RWPE1 (cell line): Measurements from ENCODE around the gene LHFPL2.
A peak's percentile ranks its signal among the peaks of the same experiment; 100 is the strongest.

ENCODE experiments used
- CTCF ChIA-PET: fragments of 350-600 bp; sonication (Branson Sonifier 250); formaldehyde crosslinking; extraction: SDS; loops from one replicate; lab custom pipeline; 2021; lab: Yijun Ruan, JAX
- POLR2A ChIA-PET: fragments of 400-600 bp; formaldehyde crosslinking; extraction: SDS; loops from one replicate; lab custom pipeline; 2020; ENCODE audit warnings: antibody characterized with exemption; ENCODE audit not compliant: low non-redundant PET; lab: Yijun Ruan, JAX
- DNase-seq: peaks from one replicate; pipeline ENCODE4 v3.0.0; 2012; ENCODE audit warnings: low spot score
- H3K27ac ChIP-seq: fragments of 450-650 bp; 2 replicates; pipeline ENCODE4 v1.5.1; 2017
- TF ChIP-seq, protein P1 (sequence below): fragments of 450-650 bp; conservative IDR thresholded peaks from 2 replicates; pipeline ENCODE4 v1.5.1; 2017; ENCODE audit warnings: low read depth, mild to moderate bottlenecking

LHFPL2 gene

DNA sequence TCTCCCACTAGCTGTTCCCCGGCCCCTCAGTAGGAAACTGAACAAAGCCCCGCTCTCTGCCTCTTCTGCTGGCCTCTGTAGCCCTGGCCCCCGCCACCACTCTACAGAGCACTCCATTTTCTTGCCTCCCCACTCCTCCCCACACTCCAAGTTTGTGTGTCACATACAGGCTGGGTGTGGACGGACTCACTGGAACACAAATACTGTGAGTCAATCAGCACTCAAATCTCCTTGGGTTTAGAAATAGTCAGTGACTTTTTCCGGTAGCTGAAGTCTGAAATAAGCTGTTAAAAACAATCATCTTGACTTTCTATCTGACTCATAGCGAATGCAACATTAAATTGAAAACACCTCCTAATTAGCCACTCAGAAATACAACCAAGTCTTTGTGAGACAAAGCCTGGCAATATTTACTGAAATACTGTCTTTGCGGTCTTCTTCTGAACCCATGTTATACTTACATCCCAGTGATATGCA is 122.5 kb downstream of the LHFPL2 start:
- TF ChIP-seq, protein P1, sequence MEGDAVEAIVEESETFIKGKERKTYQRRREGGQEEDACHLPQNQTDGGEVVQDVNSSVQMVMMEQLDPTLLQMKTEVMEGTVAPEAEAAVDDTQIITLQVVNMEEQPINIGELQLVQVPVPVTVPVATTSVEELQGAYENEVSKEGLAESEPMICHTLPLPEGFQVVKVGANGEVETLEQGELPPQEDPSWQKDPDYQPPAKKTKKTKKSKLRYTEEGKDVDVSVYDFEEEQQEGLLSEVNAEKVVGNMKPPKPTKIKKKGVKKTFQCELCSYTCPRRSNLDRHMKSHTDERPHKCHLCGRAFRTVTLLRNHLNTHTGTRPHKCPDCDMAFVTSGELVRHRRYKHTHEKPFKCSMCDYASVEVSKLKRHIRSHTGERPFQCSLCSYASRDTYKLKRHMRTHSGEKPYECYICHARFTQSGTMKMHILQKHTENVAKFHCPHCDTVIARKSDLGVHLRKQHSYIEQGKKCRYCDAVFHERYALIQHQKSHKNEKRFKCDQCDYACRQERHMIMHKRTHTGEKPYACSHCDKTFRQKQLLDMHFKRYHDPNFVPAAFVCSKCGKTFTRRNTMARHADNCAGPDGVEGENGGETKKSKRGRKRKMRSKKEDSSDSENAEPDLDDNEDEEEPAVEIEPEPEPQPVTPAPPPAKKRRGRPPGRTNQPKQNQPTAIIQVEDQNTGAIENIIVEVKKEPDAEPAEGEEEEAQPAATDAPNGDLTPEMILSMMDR: no peak
- peak; percentile 55 for DNase-seq
- CTCF ChIA-PET: no interaction called here
- POLR2A ChIA-PET: no interaction called here
- peak overlapping the region; percentile 84 for H3K27ac ChIP-seq

DNA sequence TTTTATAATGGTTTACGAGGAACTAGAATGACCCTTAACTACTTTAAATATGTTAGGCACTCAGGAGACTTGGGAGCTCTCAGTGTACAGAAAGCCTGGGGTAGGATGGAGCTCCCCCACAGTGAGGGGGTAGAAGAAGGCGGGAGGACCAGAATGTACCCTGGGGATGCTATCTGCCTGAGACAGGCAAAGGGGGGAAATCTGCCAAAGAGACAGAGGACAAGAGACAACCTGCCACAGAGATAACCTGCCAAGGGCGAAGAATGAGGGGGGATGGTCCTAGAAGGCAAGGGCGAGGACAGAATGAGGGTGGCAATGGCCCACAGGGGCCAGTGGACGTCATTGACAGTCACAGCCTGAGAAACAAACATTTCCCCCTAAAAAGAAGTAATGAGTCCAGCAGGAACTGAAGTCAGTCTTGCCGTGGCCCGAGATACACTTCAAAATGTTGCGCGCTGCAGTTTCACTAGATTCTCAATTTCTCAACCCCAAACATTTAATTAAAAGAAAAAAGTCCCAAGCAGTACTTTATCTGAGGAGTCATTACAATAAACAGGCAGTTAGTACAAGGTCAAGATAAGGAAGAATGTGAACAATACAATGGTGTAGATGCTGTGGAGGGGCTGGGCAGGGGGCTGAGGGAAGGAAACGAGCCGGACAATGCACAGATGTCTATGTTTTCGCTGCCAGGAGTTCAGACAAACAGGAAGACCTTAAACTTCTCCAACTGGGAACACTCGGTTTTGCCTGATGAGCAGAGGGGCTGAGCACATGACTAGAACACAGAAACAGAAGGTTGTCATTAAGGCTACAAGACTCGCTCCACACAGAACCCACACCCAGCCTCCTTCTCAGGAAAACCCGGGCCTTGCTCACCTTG is 125.0 kb downstream of the LHFPL2 start:
- TF ChIP-seq, protein P1: no peak
- peak overlapping the region; percentile 19 for H3K27ac ChIP-seq
- no peak for DNase-seq
- POLR2A ChIA-PET: no interaction called here
- CTCF ChIA-PET: interaction anchor here (0.6 kb wide), 1 partner anchor 54 kb away, joined by 4 read pairs; no protein-coding TSS in a partner anchor

DNA sequence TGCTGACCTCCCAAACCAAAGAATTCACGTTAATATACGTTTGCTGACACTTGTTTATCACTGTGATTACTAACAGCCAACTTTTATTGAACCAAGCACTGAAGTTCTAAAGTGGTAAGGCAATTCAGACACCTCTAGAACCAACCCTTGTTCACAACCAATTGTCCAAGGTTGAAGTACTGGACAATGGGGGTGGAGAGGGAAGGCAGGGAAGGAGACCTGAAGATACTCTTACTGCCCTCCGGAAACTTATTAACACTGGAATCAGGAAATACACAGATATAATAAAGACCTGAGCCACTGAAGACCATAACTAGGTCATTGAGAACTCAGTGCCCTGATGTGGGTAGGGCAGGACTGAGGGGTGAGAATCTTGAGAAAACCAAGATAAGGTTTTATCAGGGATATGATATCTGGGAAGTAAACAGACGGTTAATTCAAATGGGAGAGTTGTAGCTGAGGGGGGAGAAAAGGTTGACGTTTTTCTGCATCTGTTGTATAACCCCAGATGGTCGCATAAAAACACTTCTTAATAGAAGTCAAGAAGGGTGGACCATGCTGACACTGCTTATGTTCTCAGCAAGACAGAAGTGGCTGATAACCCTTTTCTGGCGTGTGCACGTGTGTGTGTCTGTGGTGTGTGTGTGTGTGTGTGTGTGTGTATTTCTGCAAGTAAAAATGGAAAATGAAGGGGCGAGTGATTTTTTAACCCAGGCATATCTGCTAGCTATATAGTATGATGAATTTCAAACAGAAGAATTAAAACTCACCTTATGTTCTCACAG is 125.9 kb downstream of the LHFPL2 start:
- no peak overlapping the region for H3K27ac ChIP-seq
- CTCF ChIA-PET: interaction anchor here (0.6 to 1.5 kb wide), 3 partner anchors 51 to 95 kb away, joined by 3 to 4 read pairs (median 3); no protein-coding TSS in a partner anchor

DNA sequence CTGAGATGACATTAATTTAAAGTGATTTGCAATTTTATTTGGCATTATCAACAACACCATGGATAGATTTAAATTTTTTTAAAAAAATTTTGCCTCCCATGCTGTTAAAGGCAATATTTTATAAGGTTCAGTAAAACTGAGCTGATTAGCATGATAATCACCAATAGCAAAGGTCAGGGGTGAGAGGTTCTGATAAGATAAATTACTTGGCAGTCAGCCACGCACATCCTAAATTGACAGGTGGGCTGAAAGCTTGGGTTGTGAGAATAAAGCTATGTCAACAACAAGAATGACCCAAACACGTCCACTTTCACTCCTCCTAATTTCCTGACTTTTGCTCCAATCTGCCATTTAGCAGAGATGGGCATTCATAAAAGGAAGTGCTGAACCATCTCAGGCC is 127.1 kb downstream of the LHFPL2 start:
- POLR2A ChIA-PET: interaction anchor here (0.7 kb wide), 1 partner anchor 10 kb away, joined by 3 read pairs; no protein-coding TSS in a partner anchor
- no peak overlapping the region for H3K27ac ChIP-seq
- no peak for DNase-seq
- CTCF ChIA-PET: interaction anchor here (1.0 to 1.5 kb wide), 3 partner anchors 9 to 96 kb away, joined by 3 read pairs; no protein-coding TSS in a partner anchor
- TF ChIP-seq, protein P1: no peak

More for the DNA sequence above, 125.9 kb downstream of the LHFPL2 start:
- TF ChIP-seq, protein P1: no peak
- POLR2A ChIA-PET: no interaction called here
- DNase-seq: no peak

DNA sequence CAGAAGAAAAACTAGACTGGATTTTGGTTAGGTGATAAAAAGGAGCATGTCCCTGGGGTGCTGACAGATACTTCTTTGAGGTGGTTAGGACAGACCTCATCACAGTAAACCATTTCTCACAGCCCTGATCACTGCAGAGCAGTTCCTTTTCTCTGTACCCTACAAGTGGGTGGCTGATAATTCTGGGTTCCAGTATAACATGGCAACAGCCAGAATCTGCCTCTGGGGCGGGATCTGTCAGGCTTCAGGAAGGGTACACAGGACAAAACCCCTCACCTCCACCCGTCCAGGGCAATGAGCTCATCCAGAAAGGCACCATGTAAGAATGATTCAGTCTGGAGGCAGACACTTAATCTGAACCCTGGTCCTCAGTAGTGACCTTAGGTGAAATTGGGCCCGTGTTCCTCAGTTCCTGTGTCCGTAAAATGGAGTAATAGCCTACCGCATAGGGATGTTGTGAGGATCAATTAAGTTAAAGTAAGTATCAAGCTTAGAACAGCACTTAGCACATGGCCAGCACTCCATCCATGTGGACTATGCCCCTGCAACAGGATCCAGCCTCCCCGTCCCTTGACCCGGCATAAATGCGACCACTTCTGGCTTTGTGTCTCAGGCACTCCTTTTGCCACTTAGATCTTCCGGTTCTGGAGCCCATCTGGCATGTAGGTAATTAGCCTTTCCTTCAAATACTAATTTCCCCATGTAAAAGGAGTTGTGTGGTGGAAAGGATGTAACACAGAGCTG is 129.2 kb downstream of the LHFPL2 start:
- POLR2A ChIA-PET: no interaction called here
- H3K27ac ChIP-seq: peak overlapping the region; percentile 82
- CTCF ChIA-PET: interaction anchor here (0.5 to 0.6 kb wide), 2 partner anchors 50 to 148 kb away, joined by 3 read pairs; no protein-coding TSS in a partner anchor
- no peak for DNase-seq
- TF ChIP-seq, protein P1: no peak
